PC-9 (cell line): ENCODE results near the gene TLDC2.

Source experiments
- EZH2 ChIP-seq: fragments of 200-600 bp; sonication (generic); IDR thresholded peaks from 2 replicates; pipeline ENCODE4 v1.8.0; 2017; ENCODE audit warnings: antibody characterized with exemption, low read depth
- TF ChIP-seq, protein P1 (sequence below): fragments of 200-600 bp; sonication (generic); conservative IDR thresholded peaks from 2 replicates; pipeline ENCODE4 v1.6.1; 2017; ENCODE audit warnings: mixed run types, antibody characterized with exemption, mild to moderate bottlenecking, moderate library complexity

DNA sequence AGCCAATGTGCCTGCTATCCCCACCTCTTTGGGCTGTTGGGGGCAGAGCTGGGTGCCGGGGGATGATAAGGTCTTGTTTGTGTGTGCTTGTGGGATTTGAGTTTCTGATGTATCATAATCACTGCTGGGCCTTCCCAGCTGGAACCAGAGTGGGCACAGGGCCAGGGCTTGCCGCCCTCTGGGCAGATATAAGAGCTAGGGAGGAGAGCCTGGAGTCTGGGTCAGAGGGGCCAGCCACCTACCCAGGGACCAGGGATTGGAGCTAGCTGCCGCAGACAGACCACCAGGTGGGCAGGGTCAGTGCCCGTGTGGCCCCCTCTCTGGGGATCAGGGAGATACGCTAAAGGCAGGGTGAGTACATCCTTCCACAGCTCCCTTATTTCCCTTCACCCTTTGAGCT, 3.1 kb upstream of the TLDC2 start:
- TF ChIP-seq, protein P1, sequence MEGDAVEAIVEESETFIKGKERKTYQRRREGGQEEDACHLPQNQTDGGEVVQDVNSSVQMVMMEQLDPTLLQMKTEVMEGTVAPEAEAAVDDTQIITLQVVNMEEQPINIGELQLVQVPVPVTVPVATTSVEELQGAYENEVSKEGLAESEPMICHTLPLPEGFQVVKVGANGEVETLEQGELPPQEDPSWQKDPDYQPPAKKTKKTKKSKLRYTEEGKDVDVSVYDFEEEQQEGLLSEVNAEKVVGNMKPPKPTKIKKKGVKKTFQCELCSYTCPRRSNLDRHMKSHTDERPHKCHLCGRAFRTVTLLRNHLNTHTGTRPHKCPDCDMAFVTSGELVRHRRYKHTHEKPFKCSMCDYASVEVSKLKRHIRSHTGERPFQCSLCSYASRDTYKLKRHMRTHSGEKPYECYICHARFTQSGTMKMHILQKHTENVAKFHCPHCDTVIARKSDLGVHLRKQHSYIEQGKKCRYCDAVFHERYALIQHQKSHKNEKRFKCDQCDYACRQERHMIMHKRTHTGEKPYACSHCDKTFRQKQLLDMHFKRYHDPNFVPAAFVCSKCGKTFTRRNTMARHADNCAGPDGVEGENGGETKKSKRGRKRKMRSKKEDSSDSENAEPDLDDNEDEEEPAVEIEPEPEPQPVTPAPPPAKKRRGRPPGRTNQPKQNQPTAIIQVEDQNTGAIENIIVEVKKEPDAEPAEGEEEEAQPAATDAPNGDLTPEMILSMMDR, result no peak
- no peak for TF ChIP-seq EZH2
